Measurements from ENCODE around the gene LRP1B. TPM values are rescaled to one million over a fixed set of nuclear protein-coding genes. Genes with fewer than 3 reads are reported as not detected.

Gene LRP1B
- total and polyA plus RNA-seq, 2 of the 8 experiments (the other 6 are each of a cell fraction or from before 2014, with no cell fraction given): 0.03 TPM; not detected in 1

GRCh38 chr2:141590620-141591019 lies 540.2 kb downstream of the LRP1B start:
- Histone ChIP-seq H3K23ac (ENCODE audit: insufficient read length) (no peak overlapping the region), H3K36me3 (ENCODE audit: control insufficient read depth in 2 of 4, insufficient read depth in 4 of 4, low read length in 3 of 4) (no peaks in the 10 kb centered on the region), H3K79me2 (ENCODE audit: control insufficient read depth in 1 of 2, insufficient read depth in 2 of 2, low read length in 2 of 2) (no peaks in the 10 kb centered on the region), H4K8ac (ENCODE audit: extremely low read depth, insufficient read depth, low read length) (no peak overlapping the region), H3K4me1 (replicated peaks in 1 of 4; ENCODE audit: control insufficient read depth in 3 of 4, insufficient read depth in 4 of 4, low read length in 3 of 4) (no peaks in the 10 kb centered on the region), H4K20me1 (replicated peaks in 1 of 2; ENCODE audit: control insufficient read depth in 1 of 2, insufficient read depth in 2 of 2, low read length in 2 of 2) (no peaks in the 10 kb centered on the region), H2AK5ac (ENCODE audit: low read depth, low read length) (no peak overlapping the region), H3K27me3 (replicated peaks in 1 of 4; ENCODE audit: control insufficient read depth in 3 of 4, extremely low read depth in 1 of 4, insufficient read depth in 3 of 4, low read length in 3 of 4) (no peaks in the 10 kb centered on the region), H2BK5ac (ENCODE audit: low read depth, low read length) (no peak overlapping the region), H3K4me3 (ENCODE audit: extremely low read depth in 1 of 4, insufficient read depth in 2 of 4, low read depth in 3 of 4, low read length in 4 of 4) (no peak overlapping the region), H2BK15ac (ENCODE audit: low read length) (no peak overlapping the region), H4K5ac (ENCODE audit: insufficient read length, low read depth, low read length) (no peak overlapping the region), H2AFZ (ENCODE audit: low read length) (peak overlapping the region; percentile 25), H3K27ac (ENCODE audit: low read depth, low read length) (no peak overlapping the region), H3K79me1 (ENCODE audit: low read depth, low read length) (no peaks in the 10 kb centered on the region), H2BK20ac (ENCODE audit: low read length) (peak overlapping the region; percentile 23; the same call in 1 of the 2 replicates), H2BK120ac (replicated peaks; ENCODE audit: low read depth, low read length) (no peak overlapping the region), H3K4ac (replicated peaks; ENCODE audit: insufficient read length, low read depth, low read length) (no peak overlapping the region), H3K18ac (ENCODE audit: extremely low read depth, low read length) (no peak overlapping the region), H3K23me2 (ENCODE audit: low read depth, low read length) (no peaks in the 10 kb centered on the region), H2BK12ac (ENCODE audit: low read depth, low read length) (no peak overlapping the region), H3K4me2 (ENCODE audit: insufficient read depth in 1 of 2, low read depth in 2 of 2, low read length in 2 of 2) (no peak overlapping the region), H3K14ac (ENCODE audit: insufficient read length) (no peak overlapping the region), H3K9me3 (ENCODE audit: insufficient read depth in 2 of 2, low read depth in 1 of 2, low read length in 1 of 2) (no peaks in the 10 kb centered on the region), H3K56ac (replicated peaks; ENCODE audit: insufficient read length, low read depth, low read length) (no peak overlapping the region), H4K91ac (replicated peaks; ENCODE audit: insufficient read length, low read length) (no peak overlapping the region), H3K9ac (replicated peaks in 1 of 4; ENCODE audit: extremely low read depth in 1 of 4, low read depth in 3 of 4, low read length in 3 of 4) (no peak overlapping the region)
- no peak for FAIRE-seq
- POLR2A ChIA-PET (ENCODE audit: partially characterized antibody): no interaction called here
- no peak for TF ChIP-seq POLR2AphosphoS5 (IDR thresholded peaks at IDR 0.05; ENCODE audit: low read depth, low read length)
- CTCF ChIA-PET (ENCODE audit: partially characterized antibody): interaction anchor here (0.6 kb wide), 1 partner anchor 343 kb away, joined by 3 read pairs; no protein-coding TSS in a partner anchor
- no peak for DNase-seq (ENCODE audit: low read depth in 1 of 2, low spot score in 2 of 2)
- 88% methylated on average over 5 of the region's 5 CpGs; no CpG with 5 or more reads in 1 of the 2 experiments for WGBS, 2 experiments (ENCODE audit: extremely low coverage in 1 of 2, insufficient coverage in 1 of 2, insufficient read length in 1 of 2, insufficient replicate concordance in 2 of 2, low coverage in 1 of 2, low lambda C conversion rate in 2 of 2, missing lambda C conversion rate in 1 of 2)

Data from H1 (cell line).